ENCODE results near the gene MPHOSPH9. TPM values are rescaled to one million over a fixed set of nuclear protein-coding genes. Genes with fewer than 3 reads are reported as not detected.

The MPHOSPH9 gene
- polyA plus RNA-seq, 3 donors, result 6.3 to 14.1 (median 9.2) TPM

DNA sequence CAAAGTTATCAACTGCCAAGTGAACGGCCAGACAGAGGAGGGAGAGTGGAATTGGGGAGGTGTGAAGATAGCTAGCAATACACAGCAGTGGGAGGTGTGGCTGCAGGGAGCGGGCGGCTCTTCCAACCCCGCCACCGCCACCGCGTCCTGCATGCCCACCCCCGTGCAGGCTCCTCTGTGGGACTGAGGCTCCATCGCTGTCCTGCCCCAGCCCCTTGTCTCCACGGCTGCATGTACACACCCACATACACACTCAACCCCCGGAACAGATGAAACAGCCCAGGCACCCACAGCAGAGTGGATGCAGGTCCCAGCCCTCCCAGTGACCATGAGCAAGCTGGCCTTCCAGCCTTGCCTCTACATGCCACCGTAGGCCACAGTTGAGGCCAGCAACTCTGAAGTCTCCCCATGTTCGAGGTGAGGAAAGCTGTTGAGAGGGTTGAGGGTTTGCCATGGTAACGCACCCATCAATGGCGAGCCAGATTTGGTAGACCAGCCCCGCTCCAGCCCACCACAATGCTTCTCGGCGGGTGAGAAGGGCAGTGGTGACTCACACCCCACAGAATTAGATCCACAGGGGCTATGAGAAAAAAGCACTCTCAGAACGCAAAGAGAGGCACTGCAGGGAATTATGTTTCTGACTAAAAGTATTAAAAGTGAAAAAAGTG lies 121.3 kb downstream of the MPHOSPH9 start:
- Mint-ChIP-seq H3K4me1 (peaks cover 44% of the 10 kb centered on the region), H3K27ac (no peak overlapping the region), H3K27me3 (ENCODE audit: low read depth in 3 of 3) (peaks cover 0 to 1% (median 1%) of the 10 kb centered on the region in 3 donors), H3K9me3 (no peaks in the 10 kb centered on the region), H3K36me3 (peaks cover 4 to 5% of the 10 kb centered on the region in 2 donors), H3K4me3 (no peak overlapping the region)
- no peak for DNase-seq
- H3K27ac ChIP-seq (ENCODE audit: low read depth in 1 of 2, low read length in 2 of 2), result no peak overlapping the region
- TF ChIP-seq, protein P1, sequence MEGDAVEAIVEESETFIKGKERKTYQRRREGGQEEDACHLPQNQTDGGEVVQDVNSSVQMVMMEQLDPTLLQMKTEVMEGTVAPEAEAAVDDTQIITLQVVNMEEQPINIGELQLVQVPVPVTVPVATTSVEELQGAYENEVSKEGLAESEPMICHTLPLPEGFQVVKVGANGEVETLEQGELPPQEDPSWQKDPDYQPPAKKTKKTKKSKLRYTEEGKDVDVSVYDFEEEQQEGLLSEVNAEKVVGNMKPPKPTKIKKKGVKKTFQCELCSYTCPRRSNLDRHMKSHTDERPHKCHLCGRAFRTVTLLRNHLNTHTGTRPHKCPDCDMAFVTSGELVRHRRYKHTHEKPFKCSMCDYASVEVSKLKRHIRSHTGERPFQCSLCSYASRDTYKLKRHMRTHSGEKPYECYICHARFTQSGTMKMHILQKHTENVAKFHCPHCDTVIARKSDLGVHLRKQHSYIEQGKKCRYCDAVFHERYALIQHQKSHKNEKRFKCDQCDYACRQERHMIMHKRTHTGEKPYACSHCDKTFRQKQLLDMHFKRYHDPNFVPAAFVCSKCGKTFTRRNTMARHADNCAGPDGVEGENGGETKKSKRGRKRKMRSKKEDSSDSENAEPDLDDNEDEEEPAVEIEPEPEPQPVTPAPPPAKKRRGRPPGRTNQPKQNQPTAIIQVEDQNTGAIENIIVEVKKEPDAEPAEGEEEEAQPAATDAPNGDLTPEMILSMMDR (IDR thresholded peaks at IDR 0.05), result no peak
- 100% methylated on average over 5 of the region's 19 CpGs for WGBS (ENCODE audit: insufficient coverage)
- H3K9me3 ChIP-seq (replicated peaks in 1 of 2; ENCODE audit: control insufficient read depth in 1 of 2, insufficient read depth in 1 of 2, low read length in 2 of 2), result no peaks in the 10 kb centered on the region
- H3K4me2 ChIP-seq (replicated peaks; ENCODE audit: extremely low read depth, low read length, poor library complexity, severe bottlenecking), result no peak overlapping the region
- no peak overlapping the region for H3K9ac ChIP-seq (ENCODE audit: insufficient read depth, low read length, poor library complexity, severe bottlenecking)
- no peak overlapping the region for H2AFZ ChIP-seq (ENCODE audit: insufficient read depth, low read depth, low read length, poor library complexity, severe bottlenecking)
- H3K36me3 ChIP-seq (replicated peaks in 1 of 2; ENCODE audit: control insufficient read depth in 1 of 2, insufficient read depth in 2 of 2, low read length in 2 of 2), result no peaks in the 10 kb centered on the region
- H4K20me1 ChIP-seq (ENCODE audit: insufficient read depth, low read length), result no peaks in the 10 kb centered on the region
- H3K4me1 ChIP-seq (ENCODE audit: control insufficient read depth in 1 of 2, insufficient read depth in 2 of 2, low read length in 2 of 2), result peaks cover 38 to 49% of the 10 kb centered on the region in 2 donors
- H3K79me2 ChIP-seq (ENCODE audit: insufficient read depth, low read length), result no peaks in the 10 kb centered on the region
- intact Hi-C loops (cut with micrococcal nuclease), result no loop called here
- no peak overlapping the region for H3K4me3 ChIP-seq (replicated peaks in 1 of 3; ENCODE audit: low read depth in 2 of 3, low read length in 3 of 3)
- no peaks in the 10 kb centered on the region for H3K27me3 ChIP-seq (ENCODE audit: control insufficient read depth in 2 of 2, insufficient read depth in 2 of 2, low read length in 2 of 2)

DNA sequence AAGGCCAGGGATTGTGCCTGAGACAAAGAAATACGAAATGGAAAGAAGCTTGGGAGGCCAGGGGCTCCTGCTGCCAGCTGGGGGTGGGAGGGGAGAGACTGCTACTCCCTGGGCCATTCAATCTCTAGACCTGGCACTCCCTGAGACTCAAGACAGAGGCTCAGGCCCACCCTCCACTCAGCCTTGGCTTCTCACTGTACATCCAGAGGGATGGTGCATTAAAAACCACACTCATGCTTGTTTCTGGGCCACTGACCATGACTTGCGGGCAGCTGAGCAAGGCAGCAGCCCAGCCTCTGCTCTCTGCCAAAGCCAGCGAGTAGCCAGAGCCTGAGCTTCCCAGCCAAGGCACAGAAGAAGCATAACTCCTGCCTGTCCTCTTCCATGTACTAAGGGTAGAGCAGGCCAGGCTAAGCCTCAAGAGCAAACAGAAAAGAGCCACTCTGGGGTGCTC lies 123.6 kb downstream of the MPHOSPH9 start:
- Histone ChIP-seq H3K27me3 (ENCODE audit: control insufficient read depth in 2 of 2, insufficient read depth in 2 of 2, low read length in 2 of 2) (no peaks in the 10 kb centered on the region), H3K4me1 (ENCODE audit: control insufficient read depth in 1 of 2, insufficient read depth in 2 of 2, low read length in 2 of 2) (peaks cover 37 to 45% of the 10 kb centered on the region in 2 donors), H3K27ac (ENCODE audit: low read depth in 1 of 2, low read length in 2 of 2) (no peak overlapping the region), H4K20me1 (ENCODE audit: insufficient read depth, low read length) (no peaks in the 10 kb centered on the region), H3K9me3 (replicated peaks in 1 of 2; ENCODE audit: control insufficient read depth in 1 of 2, insufficient read depth in 1 of 2, low read length in 2 of 2) (no peaks in the 10 kb centered on the region), H3K79me2 (ENCODE audit: insufficient read depth, low read length) (no peaks in the 10 kb centered on the region), H3K9ac (ENCODE audit: insufficient read depth, low read length, poor library complexity, severe bottlenecking) (no peak overlapping the region), H3K36me3 (replicated peaks in 1 of 2; ENCODE audit: control insufficient read depth in 1 of 2, insufficient read depth in 2 of 2, low read length in 2 of 2) (no peaks in the 10 kb centered on the region), H2AFZ (ENCODE audit: insufficient read depth, low read depth, low read length, poor library complexity, severe bottlenecking) (no peak overlapping the region), H3K4me3 (replicated peaks in 1 of 3; ENCODE audit: low read depth in 2 of 3, low read length in 3 of 3) (no peak overlapping the region), H3K4me2 (replicated peaks; ENCODE audit: extremely low read depth, low read length, poor library complexity, severe bottlenecking) (no peak overlapping the region)
- peaks cover 45% of the 10 kb centered on the region for H3K4me1 Mint-ChIP-seq
- no peak for DNase-seq
- H3K9me3 Mint-ChIP-seq, result no peaks in the 10 kb centered on the region
- 100% methylated on average over 2 of the region's 3 CpGs for WGBS (ENCODE audit: insufficient coverage)
- H3K4me3 Mint-ChIP-seq, result no peak overlapping the region
- peaks cover 5 to 8% of the 10 kb centered on the region in 2 donors for H3K36me3 Mint-ChIP-seq
- H3K27me3 Mint-ChIP-seq (ENCODE audit: low read depth in 3 of 3), result peaks cover 0 to 3% (median 1%) of the 10 kb centered on the region in 3 donors
- no peak overlapping the region for H3K27ac Mint-ChIP-seq
- intact Hi-C loops (cut with micrococcal nuclease), result no loop called here
- TF ChIP-seq, protein P1 (IDR thresholded peaks at IDR 0.05), result no peak

All from CD14-positive monocyte (primary cell).